Activated CD4-positive, alpha-beta T cell treated with anti-CD3 and anti-CD28 coated beads, Interleukin-2, amount 10 ng/mL, durations not matched to agents 7 days and 5 days (primary cell): Measurements from ENCODE around the gene ERC2. TPM values are rescaled to one million over a fixed set of nuclear protein-coding genes. Genes with fewer than 3 reads are reported as not detected.

Experiments
- CTCF ChIA-PET: fragments of 350-600 bp; sonication (Branson Sonifier 250); formaldehyde crosslinking; loops from one replicate; lab custom pipeline; 2021; ENCODE audit warnings: antibody characterized with exemption; lab: Charles Lee
- POLR2A ChIA-PET: fragments of 350-600 bp; sonication (Branson Sonifier 250); formaldehyde crosslinking; loops from one replicate; lab custom pipeline; 2021; ENCODE audit warnings: antibody characterized with exemption; lab: Charles Lee
- DNase-seq: peaks from one replicate; pipeline ENCODE4 v3.0.0-alpha.2; 2020
- H3K27ac Mint-ChIP-seq: one replicate; pipeline ENCODE4 v1.8.0; 2021; ENCODE audit warnings: mild to moderate bottlenecking, moderate library complexity, mixed read lengths
- H3K27me3 Mint-ChIP-seq: one replicate; pipeline ENCODE4 v1.8.0; 2021; ENCODE audit warnings: mixed read lengths
- H3K36me3 Mint-ChIP-seq: one replicate; pipeline ENCODE4 v1.8.0; 2021; ENCODE audit warnings: low read depth, mixed read lengths
- H3K4me1 Mint-ChIP-seq: one replicate; pipeline ENCODE4 v1.8.0; 2021; ENCODE audit warnings: mixed read lengths
- H3K4me3 Mint-ChIP-seq: one replicate; pipeline ENCODE4 v1.8.0; 2021; ENCODE audit warnings: mild to moderate bottlenecking, moderate library complexity, mixed read lengths
- H3K9me3 Mint-ChIP-seq: one replicate; pipeline ENCODE4 v1.8.0; 2021; ENCODE audit warnings: mixed read lengths
- total RNA-seq, 2 experiments: library from RNA; stranded (reverse); gene quantifications; one replicate each; pipeline ENCODE4 v1.2.3, GENCODE V29; 2021

Gene ERC2
- total RNA-seq, 2 experiments from 2014 or later, result not detected

DNA sequence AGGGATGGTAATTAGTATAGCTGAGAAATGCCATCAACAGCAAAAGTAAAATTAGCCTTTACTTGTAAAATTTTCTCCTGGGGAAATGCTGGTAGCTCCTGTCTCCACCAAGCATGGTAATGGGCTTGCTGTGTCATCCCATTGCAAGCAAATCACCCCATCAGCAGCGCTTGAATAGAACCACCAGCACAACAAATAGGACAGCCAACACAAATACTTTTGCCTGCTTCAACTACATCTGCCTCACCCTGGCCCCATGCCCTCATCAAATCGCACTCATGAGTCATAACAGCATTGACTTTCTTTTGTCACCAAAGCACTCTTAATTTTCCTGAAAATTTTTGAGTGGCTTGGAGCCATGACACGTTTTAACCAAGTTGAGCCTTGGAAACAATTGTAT is 52.6 kb downstream of the ERC2 start:
- H3K4me1 Mint-ChIP-seq, result no peaks in the 10 kb centered on the region
- no peak overlapping the region for H3K4me3 Mint-ChIP-seq
- H3K36me3 Mint-ChIP-seq, result no peaks in the 10 kb centered on the region
- peaks cover 7% of the 10 kb centered on the region for H3K27me3 Mint-ChIP-seq
- ChIA-PET POLR2A (no interaction called here), CTCF (no interaction called here)
- DNase-seq, result no peak
- no peaks in the 10 kb centered on the region for H3K9me3 Mint-ChIP-seq
- H3K27ac Mint-ChIP-seq, result no peak overlapping the region

DNA sequence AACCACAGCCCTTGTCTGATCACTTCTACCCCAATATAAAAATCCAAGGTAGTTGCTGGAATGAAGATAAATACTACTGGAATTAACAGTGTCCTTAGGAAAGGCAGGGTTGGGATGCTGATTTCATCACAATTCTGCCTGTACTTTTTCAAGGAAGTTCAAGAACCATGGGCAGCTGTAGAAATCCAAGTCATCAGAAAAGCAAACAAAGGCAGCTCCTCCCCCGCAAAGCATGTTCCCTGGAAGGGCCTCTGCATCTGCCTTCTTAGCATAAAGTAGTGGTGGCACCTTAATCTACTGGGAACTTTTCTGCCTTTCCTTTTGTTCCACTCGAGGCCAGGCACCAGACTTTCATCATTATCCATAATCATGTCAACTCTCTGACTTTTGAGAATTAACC is 54.4 kb downstream of the ERC2 start:
- no peaks in the 10 kb centered on the region for H3K36me3 Mint-ChIP-seq

DNA sequence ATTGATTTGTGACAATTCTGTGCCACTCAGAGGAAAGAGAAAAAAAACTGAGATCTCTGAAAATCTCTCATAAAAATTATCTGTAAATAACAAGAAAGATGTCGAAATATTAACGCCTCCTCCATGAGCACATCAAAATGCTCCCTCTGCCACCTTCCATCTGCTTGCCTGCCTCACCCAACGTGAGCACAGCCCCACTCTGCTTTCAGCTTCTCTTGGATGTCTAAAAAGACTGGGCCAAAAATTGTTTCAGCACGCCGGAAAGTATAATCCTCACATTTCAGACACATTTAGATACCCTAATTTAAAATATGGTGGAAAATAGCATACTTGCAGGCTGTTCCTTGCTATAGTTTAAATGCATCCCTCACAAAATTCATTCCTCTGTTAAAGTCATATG is 57.1 kb downstream of the ERC2 start:
- H3K4me1 Mint-ChIP-seq, result no peaks in the 10 kb centered on the region
- no peak overlapping the region for H3K4me3 Mint-ChIP-seq
- H3K27ac Mint-ChIP-seq, result no peak overlapping the region
- no peak for DNase-seq
- H3K9me3 Mint-ChIP-seq, result no peaks in the 10 kb centered on the region
- ChIA-PET CTCF (no interaction called here), POLR2A (no interaction called here)
- H3K36me3 Mint-ChIP-seq, result no peaks in the 10 kb centered on the region
- no peaks in the 10 kb centered on the region for H3K27me3 Mint-ChIP-seq

More for the DNA sequence above, 54.4 kb downstream of the ERC2 start:
- DNase-seq, result no peak
- POLR2A ChIA-PET, result interaction anchor here (0.6 kb wide), 1 partner anchor 216 kb away, joined by 4 read pairs; no protein-coding TSS in a partner anchor
- CTCF ChIA-PET, result no interaction called here
- Mint-ChIP-seq H3K4me3 (no peak overlapping the region), H3K4me1 (no peaks in the 10 kb centered on the region), H3K27me3 (peaks cover 5% of the 10 kb centered on the region), H3K9me3 (no peaks in the 10 kb centered on the region), H3K27ac (no peak overlapping the region)

DNA sequence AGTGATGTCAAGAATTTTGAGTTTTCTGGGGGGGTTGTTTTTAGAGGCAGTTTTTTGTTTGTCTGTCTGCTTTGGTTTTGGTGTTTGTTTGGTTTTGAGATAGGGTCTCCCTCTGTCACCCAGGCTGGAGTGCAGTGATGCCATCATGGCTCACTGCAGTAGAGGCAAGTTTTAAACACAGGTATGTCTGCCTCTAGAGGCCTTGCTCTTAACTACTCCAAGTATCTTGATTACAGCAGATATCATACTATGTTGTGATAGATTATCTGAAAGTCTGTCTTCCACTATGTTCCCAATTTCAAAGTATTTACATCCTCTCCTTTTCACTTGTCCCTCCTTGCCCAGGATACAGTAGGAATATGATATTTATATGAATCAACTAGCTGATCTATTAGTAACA is 57.7 kb downstream of the ERC2 start:
- POLR2A ChIA-PET, result no interaction called here
- Mint-ChIP-seq H3K27me3 (no peaks in the 10 kb centered on the region), H3K27ac (no peak overlapping the region)

DNA sequence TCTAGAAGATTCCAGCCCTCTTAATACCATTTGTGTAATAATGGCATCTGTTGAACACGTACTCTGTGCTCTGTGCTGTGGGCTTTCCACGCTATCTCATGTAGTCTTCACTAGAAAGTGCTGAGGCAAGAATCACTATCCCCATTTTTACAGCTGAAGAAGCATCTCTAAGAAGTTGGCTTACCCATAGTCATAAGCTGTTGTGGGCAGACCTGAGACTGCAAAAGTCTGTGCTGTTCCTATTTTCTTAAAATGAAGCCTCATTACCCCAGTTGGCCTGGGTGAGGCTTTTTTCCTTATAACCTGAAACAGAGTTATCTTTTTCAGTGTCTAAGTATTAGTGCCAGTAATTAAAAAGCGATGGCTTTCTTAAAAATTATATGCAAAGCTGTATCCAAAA is 58.5 kb downstream of the ERC2 start:
- no peak overlapping the region for H3K27ac Mint-ChIP-seq
- ChIA-PET CTCF (interaction anchor here (0.6 kb wide), 1 partner anchor 94 kb away, joined by 3 read pairs; no protein-coding TSS in a partner anchor), POLR2A (no interaction called here)
- no peaks in the 10 kb centered on the region for H3K4me1 Mint-ChIP-seq
- no peaks in the 10 kb centered on the region for H3K36me3 Mint-ChIP-seq
- no peak for DNase-seq
- no peaks in the 10 kb centered on the region for H3K27me3 Mint-ChIP-seq
- H3K9me3 Mint-ChIP-seq, result no peaks in the 10 kb centered on the region
- H3K4me3 Mint-ChIP-seq, result no peak overlapping the region

More for the DNA sequence above, 57.7 kb downstream of the ERC2 start:
- H3K36me3 Mint-ChIP-seq, result no peaks in the 10 kb centered on the region
- DNase-seq, result no peak
- H3K4me1 Mint-ChIP-seq, result no peaks in the 10 kb centered on the region
- H3K4me3 Mint-ChIP-seq, result no peak overlapping the region
- CTCF ChIA-PET, result no interaction called here
- H3K9me3 Mint-ChIP-seq, result no peaks in the 10 kb centered on the region

DNA sequence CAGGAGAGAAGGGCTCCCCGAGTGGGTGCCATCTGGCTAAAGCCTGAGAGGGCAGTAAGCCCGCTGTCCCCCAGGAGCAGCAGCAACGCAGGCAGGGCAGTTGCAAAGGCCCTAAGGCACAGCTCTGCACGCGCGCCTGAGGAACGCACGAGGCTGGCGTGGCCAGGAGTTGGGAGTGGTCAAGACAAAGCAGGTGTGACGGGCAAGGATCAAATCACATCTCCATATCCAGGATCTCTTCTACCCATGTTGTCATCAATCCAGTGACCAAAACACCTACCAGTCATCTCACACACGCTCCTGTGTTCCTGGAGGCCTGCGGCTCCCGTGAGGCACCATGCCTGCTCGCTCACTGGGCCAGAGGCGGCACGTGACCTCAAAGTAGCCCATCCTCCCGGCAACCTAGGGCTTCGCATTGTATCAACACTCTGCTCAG is 59.5 kb downstream of the ERC2 start:
- H3K9me3 Mint-ChIP-seq, result no peaks in the 10 kb centered on the region
- no peaks in the 10 kb centered on the region for H3K27me3 Mint-ChIP-seq
- H3K36me3 Mint-ChIP-seq, result no peaks in the 10 kb centered on the region
- no peak overlapping the region for H3K27ac Mint-ChIP-seq
- H3K4me3 Mint-ChIP-seq, result no peak overlapping the region
- DNase-seq, result no peak
- ChIA-PET CTCF (no interaction called here), POLR2A (no interaction called here)
- no peaks in the 10 kb centered on the region for H3K4me1 Mint-ChIP-seq

DNA sequence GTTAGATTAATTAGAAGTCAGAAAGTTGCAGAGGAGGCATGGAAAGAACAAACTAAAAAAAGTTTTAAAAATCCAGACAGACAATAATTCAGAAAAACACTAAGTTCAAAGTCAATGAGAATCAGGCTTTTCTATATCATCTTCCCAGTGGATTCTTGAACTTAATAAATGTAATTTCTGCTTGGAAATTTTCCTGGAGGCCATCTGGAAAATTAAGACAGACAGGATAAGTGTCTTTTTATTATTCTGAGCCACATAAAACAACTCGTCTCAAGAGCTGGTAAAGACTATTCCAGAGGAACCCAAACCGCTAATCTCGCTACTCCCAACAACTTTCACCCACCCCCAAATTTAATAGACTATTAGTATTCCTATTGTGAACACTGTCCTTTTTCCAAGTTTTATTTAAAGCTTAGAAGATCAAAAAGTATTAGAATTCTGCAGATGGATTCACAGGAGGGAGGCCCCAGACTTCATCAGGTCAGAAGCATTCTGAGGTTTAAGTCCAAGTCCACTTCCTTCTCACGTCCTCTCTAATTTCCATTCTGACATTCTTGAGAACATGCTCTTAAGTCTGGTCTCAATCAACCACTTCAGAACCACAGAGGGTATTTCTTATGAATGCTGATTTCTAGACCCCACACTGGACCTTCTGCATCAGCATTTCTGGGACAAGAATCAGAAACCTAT is 61.3 kb downstream of the ERC2 start:
- no peaks in the 10 kb centered on the region for H3K9me3 Mint-ChIP-seq
- H3K27ac Mint-ChIP-seq, result no peak overlapping the region
- H3K4me3 Mint-ChIP-seq, result no peak overlapping the region
- no peaks in the 10 kb centered on the region for H3K36me3 Mint-ChIP-seq
- no peak for DNase-seq
- H3K4me1 Mint-ChIP-seq, result no peaks in the 10 kb centered on the region
- CTCF ChIA-PET, result no interaction called here
- peaks cover under 1% of the 10 kb centered on the region for H3K27me3 Mint-ChIP-seq
- POLR2A ChIA-PET, result no interaction called here

DNA sequence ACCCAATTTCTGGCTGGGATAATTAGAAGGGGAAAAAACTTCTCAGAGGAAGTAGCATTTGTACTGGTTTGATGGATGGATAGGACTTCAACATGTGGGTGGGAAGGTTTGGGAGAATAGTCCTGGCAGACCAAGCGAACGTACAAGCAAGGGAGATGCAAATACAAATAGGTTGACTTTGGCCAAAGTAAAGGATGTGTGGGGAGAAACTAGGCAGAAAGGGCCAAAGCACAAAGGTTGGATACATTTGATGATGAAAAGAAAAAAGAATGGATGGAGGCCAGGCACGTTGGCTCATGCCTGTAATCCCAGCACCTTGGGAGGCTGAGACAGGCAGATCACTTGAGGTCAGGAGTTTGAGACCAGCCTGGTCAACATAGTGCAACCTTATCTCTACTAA is 63.4 kb downstream of the ERC2 start:
- H3K4me3 Mint-ChIP-seq, result no peak overlapping the region
- POLR2A ChIA-PET, result no interaction called here
- CTCF ChIA-PET, result no interaction called here
- no peaks in the 10 kb centered on the region for H3K9me3 Mint-ChIP-seq
- H3K27me3 Mint-ChIP-seq, result peaks cover 9% of the 10 kb centered on the region
- no peaks in the 10 kb centered on the region for H3K36me3 Mint-ChIP-seq
- DNase-seq, result no peak
- H3K27ac Mint-ChIP-seq, result no peak overlapping the region
- H3K4me1 Mint-ChIP-seq, result no peaks in the 10 kb centered on the region

DNA sequence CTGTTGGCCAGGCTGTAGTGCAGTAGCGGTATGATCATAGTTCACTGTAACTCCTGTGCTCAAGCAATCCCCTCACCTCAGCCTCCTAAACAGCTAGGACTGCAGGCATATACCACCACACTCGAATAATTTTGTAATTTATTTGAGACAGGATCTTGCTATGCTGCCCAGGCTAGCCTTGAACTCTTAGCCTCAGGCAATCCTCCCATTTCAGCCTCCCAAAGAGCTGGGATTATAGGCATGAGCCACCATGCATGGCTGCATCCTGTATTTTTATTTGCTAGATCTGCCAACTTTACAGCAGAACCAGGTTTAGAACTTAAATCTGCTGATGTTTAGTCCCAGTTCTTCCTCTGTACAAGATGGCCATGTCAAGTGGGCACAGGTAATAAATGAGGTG is 69.6 kb downstream of the ERC2 start:
- CTCF ChIA-PET, result no interaction called here

DNA sequence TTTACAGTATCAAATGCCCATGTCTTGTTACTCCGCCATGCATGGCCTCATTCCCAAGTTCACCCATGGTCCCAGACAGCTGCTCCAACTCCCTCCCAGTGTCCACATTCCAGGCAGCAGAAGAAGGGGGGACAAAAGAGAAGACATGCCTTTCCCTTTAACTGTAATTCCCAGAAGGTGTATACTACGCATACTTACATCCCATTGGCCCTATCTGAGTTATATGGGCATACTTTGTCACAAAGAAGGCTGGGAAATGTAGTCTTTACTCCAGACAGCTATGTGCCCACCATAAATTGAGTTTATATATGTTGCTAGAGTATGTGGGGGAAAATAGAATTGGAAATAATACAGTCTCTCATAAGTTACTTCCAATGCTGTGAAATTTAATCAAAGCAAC is 70.5 kb downstream of the ERC2 start:
- Mint-ChIP-seq H3K36me3 (no peaks in the 10 kb centered on the region), H3K4me1 (no peaks in the 10 kb centered on the region), H3K4me3 (no peak overlapping the region), H3K9me3 (no peaks in the 10 kb centered on the region), H3K27ac (no peak overlapping the region), H3K27me3 (peaks cover 30% of the 10 kb centered on the region)
- ChIA-PET CTCF (no interaction called here), POLR2A (no interaction called here)
- DNase-seq, result no peak

More for the DNA sequence above, 69.6 kb downstream of the ERC2 start:
- no peaks in the 10 kb centered on the region for H3K36me3 Mint-ChIP-seq
- no peak overlapping the region for H3K27ac Mint-ChIP-seq
- no peaks in the 10 kb centered on the region for H3K9me3 Mint-ChIP-seq
- no peak overlapping the region for H3K4me3 Mint-ChIP-seq
- peaks cover 30% of the 10 kb centered on the region for H3K27me3 Mint-ChIP-seq
- H3K4me1 Mint-ChIP-seq, result no peaks in the 10 kb centered on the region
- POLR2A ChIA-PET, result interaction anchor here (0.6 kb wide), 1 partner anchor 35 kb away, joined by 3 read pairs; no protein-coding TSS in a partner anchor
- no peak for DNase-seq

DNA sequence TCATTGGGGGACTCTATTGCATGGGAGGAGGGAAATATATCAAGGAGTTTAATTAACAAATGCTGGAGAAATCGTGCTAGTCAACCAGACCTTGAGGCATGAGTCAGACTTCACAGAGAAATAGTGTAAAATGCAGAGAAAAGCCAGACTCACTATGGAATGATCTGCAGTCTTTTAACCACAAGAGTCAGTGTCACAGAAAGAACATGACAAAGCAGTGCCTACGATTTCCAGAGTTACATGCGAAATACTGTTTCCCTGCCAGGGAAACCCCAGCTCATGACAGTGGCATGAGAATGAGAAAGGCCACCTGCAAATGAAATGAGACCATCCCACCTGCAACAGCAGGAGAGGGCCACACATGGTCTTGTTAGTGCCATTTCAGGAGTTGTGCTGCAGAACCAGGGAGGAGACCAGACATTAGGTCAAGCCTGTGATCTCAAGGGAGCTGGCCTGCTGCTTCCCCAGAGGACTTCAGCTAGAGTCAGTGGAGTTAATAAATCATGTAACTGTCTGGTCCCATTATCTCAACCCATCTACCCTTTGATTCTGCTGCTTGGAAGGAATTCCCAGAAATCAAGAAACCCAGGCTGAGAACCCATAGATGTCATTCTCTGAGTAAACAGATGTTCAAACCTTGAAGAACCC is 79.0 kb downstream of the ERC2 start:
- DNase-seq, result no peak
- ChIA-PET CTCF (no interaction called here), POLR2A (interaction anchor here (0.6 kb wide), 1 partner anchor 41 kb away, joined by 3 read pairs; no protein-coding TSS in a partner anchor)
- Mint-ChIP-seq H3K27me3 (peaks cover under 1% of the 10 kb centered on the region), H3K27ac (no peak overlapping the region), H3K4me3 (no peak overlapping the region), H3K4me1 (no peaks in the 10 kb centered on the region), H3K36me3 (no peaks in the 10 kb centered on the region), H3K9me3 (no peaks in the 10 kb centered on the region)

DNA sequence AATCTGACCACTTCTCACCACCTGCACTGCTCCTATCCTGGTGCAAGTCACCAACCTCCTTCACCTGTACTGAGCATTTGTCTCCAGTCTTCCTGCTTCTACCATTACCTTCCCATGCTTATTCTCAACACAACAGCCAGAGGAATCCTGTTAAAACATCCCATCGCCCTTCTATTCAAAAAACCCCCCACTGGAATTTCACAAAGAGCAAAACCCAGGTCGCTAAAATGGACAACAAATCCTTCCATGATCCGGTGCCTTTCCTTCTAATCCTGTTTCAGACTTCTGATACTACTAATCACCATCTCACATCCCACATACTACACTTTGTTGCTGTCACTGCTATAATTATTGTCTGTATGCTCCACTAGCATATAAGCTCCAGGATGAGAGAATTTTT is 85.2 kb downstream of the ERC2 start:
- DNase-seq, result no peak

DNA sequence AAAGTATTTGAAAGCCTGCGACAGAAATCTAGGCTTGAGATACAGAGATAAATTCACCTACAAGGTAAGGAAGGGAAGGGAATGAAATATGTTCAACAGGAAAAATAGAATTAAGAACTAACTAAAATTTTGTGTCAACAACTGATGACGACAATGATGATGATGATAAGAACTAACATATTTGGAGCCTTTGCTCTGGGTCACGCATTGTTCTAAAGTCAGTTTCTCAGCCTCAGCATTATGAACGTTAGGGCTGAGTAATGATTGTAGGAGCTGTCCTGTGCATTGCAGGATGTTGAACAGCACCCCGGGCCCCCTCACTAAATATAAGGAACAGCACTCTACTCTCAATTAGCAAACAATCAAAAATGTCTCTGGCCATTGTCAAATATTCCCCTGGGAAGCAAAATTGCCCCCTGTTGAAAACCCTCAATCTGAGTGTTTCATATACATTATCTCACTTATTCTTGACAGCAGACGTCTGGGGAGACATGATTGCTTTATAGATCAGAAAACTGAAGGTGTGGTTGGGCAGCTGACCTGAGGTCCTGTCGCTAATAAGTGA is 88.5 kb downstream of the ERC2 start:
- Mint-ChIP-seq H3K4me3 (no peak overlapping the region), H3K27me3 (peaks cover 3% of the 10 kb centered on the region), H3K9me3 (peaks cover 12% of the 10 kb centered on the region), H3K36me3 (no peaks in the 10 kb centered on the region), H3K27ac (no peak overlapping the region), H3K4me1 (no peaks in the 10 kb centered on the region)
- ChIA-PET POLR2A (no interaction called here), CTCF (interaction anchor here (1.2 kb wide), 1 partner anchor 14 kb away, joined by 3 read pairs; no protein-coding TSS in a partner anchor)
- DNase-seq, result no peak

More for the DNA sequence above, 85.2 kb downstream of the ERC2 start:
- Mint-ChIP-seq H3K4me3 (no peak overlapping the region), H3K27me3 (no peaks in the 10 kb centered on the region), H3K4me1 (no peaks in the 10 kb centered on the region), H3K27ac (no peak overlapping the region), H3K36me3 (no peaks in the 10 kb centered on the region), H3K9me3 (no peaks in the 10 kb centered on the region)
- CTCF ChIA-PET, result no interaction called here
- POLR2A ChIA-PET, result no interaction called here
